ENCODE data around the gene TAL1. TPM values are rescaled to one million over a fixed set of nuclear protein-coding genes. Genes with fewer than 3 reads are reported as not detected.

TAL1 gene
- total RNA-seq, 4 donors from 2014 or later, result 0.34 to 1.7 (median 1.2) TPM

DNA sequence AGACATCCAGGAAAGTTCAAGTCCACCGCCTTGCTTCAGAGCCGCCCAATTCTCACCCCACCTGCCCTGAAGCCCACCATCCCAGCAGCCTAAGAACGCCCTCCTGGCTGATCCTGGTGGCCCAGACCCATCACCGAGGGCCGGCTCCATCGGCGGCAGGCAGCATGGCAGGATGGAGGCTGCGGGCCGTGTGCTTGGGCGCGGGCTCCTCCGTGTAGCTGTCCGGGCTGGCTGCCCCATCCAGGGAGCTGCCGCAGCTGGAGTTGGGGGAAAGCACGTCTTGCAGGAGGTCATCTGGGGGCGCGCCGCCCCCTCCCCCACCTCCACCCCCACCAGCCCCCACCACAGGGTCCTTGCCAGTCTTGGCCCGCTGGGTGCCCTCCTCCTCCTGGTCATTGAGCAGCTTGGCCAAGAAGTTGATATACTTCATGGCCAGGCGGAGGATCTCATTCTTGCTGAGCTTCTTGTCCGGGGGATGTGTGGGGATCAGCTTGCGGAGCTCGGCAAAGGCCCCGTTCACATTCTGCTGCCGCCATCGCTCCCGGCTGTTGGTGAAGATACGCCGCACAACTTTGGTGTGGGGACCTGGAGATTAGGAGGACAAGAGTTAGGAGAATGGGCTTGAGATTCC, 12.3 kb downstream of the TAL1 start:
- no peaks in the 10 kb centered on the region for H3K9me3 ChIP-seq
- no peak overlapping the region for H3K4me3 ChIP-seq
- no peak for DNase-seq (ENCODE audit: low spot score in 2 of 2)
- no peaks in the 10 kb centered on the region for H3K36me3 ChIP-seq
- peaks cover 4% of the 10 kb centered on the region for H3K4me1 ChIP-seq
- H3K27ac ChIP-seq, result no peak overlapping the region
- TF ChIP-seq EP300 (IDR thresholded peaks at IDR 0.05) (no peak), POLR2A (IDR thresholded peaks at IDR 0.05) (no peak), POLR2AphosphoS5 (IDR thresholded peaks at IDR 0.05) (no peak)
- 94% methylated on average over 8 of the region's 29 CpGs for WGBS
- H3K27me3 ChIP-seq, result peaks cover 48% of the 10 kb centered on the region

DNA sequence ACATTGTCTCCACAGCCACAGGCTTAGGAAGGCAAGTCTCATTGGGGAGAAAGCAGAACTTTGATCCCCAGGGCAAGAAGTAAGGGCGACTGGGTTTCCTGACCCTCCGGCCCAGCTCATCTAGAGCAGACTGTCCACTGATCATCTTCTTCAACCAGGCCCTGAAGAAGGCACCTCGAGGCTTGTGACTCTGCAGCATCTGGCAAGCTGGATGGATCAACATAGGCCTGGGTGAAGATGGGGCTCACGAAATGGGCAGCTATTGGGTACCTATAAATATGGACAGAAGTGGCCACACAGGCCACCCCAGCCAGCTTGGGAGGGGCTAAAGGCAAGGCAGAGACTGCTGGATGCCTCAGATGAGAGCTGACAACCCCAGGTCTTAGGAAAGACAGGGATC, 13.0 kb downstream of the TAL1 start:
- 87% methylated on average over 4 of the region's 4 CpGs for whole genome bisulfite sequencing
- DNase-seq (ENCODE audit: low spot score in 2 of 2), result no peak
- H3K9me3 ChIP-seq, result no peaks in the 10 kb centered on the region

DNA sequence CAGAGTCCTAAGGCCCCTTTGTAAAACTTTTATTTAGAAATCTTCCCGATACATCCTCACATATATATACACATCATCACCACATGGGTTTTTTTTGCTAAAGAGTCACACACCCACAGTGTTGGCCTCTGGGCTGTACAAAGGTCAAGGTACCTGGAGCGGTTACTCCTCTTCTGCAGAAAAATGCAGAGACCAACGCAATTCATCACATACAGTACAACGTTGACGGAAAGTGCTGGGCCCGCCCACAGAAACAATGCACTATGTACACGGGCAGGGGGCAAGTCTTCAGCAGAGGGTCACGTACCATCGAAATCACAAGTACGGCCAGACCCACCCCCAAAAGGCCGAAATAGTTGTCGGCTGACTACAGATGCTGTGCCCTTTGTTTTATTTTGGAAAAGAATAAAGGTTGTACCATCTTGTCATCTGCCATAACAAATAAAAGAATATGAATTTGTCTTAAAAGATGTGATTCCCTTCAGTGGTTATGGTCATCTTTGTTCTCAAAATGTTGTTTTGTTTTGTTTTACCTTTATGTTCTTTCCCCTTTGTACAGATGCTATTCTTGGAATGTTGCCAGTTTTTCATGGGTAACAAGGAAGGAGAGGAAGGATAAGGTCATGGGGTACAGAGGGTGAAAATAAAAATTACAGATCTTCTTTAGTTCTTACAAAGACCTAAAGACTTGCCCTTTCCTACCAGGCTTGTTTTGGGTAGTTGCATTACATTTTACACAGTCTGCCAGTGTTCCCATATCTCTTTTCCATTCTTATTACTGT, 15.6 kb downstream of the TAL1 start:
- Histone ChIP-seq H3K4me3 (no peak overlapping the region), H3K4me1 (no peaks in the 10 kb centered on the region), H3K27ac (no peak overlapping the region), H3K27me3 (peaks cover 15% of the 10 kb centered on the region), H3K36me3 (no peaks in the 10 kb centered on the region), H3K9me3 (no peaks in the 10 kb centered on the region)
- WGBS, result 88% methylated on average over 12 of the region's 12 CpGs
- DNase-seq (ENCODE audit: low spot score in 2 of 2), result no peak
- TF ChIP-seq EP300 (IDR thresholded peaks at IDR 0.05), result no peak
- no peak for TF ChIP-seq POLR2AphosphoS5 (IDR thresholded peaks at IDR 0.05)
- no peak for TF ChIP-seq POLR2A (IDR thresholded peaks at IDR 0.05)
- TF ChIP-seq, protein P1, sequence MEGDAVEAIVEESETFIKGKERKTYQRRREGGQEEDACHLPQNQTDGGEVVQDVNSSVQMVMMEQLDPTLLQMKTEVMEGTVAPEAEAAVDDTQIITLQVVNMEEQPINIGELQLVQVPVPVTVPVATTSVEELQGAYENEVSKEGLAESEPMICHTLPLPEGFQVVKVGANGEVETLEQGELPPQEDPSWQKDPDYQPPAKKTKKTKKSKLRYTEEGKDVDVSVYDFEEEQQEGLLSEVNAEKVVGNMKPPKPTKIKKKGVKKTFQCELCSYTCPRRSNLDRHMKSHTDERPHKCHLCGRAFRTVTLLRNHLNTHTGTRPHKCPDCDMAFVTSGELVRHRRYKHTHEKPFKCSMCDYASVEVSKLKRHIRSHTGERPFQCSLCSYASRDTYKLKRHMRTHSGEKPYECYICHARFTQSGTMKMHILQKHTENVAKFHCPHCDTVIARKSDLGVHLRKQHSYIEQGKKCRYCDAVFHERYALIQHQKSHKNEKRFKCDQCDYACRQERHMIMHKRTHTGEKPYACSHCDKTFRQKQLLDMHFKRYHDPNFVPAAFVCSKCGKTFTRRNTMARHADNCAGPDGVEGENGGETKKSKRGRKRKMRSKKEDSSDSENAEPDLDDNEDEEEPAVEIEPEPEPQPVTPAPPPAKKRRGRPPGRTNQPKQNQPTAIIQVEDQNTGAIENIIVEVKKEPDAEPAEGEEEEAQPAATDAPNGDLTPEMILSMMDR (IDR thresholded peaks at IDR 0.05), result no peak

More for the DNA sequence above, 13.0 kb downstream of the TAL1 start:
- peaks cover 41% of the 10 kb centered on the region for H3K27me3 ChIP-seq
- no peak overlapping the region for H3K4me3 ChIP-seq
- H3K27ac ChIP-seq, result no peak overlapping the region
- H3K36me3 ChIP-seq, result no peaks in the 10 kb centered on the region
- no peaks in the 10 kb centered on the region for H3K4me1 ChIP-seq
- TF ChIP-seq POLR2A (IDR thresholded peaks at IDR 0.05) (no peak), EP300 (IDR thresholded peaks at IDR 0.05) (no peak), POLR2AphosphoS5 (IDR thresholded peaks at IDR 0.05) (no peak)
- TF ChIP-seq, protein P1 (IDR thresholded peaks at IDR 0.05), result no peak

DNA sequence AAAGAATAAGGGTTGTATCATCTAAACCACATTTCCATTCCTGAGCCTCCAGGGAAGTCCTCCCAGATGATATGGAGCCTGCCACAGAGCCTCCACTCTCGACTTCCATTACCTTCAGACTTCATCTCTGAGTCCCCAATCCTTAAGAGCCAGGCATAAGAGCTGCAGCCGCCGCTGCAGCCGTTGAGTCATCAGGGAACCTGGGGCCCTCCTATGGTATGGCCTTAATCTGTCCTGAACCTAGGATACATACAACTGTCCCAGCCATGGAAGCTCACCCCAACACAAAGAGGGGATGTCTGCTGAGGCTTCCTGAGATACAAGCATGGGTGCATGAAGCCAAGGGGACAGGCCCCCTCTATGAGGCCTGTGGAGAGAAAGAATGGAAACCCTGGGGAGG, 16.3 kb downstream of the TAL1 start:
- no peak for DNase-seq (ENCODE audit: low spot score in 2 of 2)

DNA sequence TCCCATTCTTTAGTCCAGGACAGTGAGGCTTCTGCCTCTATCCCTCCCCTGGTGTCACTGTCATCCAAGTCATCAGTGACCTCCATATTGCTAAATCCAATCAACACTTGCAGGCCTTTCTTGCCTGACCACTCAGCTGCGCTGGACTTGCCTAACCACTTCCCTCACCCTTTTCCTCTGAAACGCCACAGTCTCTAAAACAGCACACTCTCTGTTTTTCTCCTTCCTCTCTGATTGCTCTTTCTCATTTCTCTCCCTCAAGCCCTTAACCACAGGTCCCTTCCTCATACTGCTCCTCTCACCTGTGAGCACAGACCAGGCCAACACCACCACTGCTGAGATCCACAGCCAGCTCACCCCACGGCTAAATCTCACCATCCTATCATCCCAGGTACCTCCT, 17.5 kb downstream of the TAL1 start:
- Histone ChIP-seq H3K36me3 (no peaks in the 10 kb centered on the region), H3K4me3 (no peak overlapping the region), H3K27me3 (peaks cover 1% of the 10 kb centered on the region), H3K4me1 (no peaks in the 10 kb centered on the region), H3K9me3 (no peaks in the 10 kb centered on the region), H3K27ac (no peak overlapping the region)
- TF ChIP-seq, protein P1 (IDR thresholded peaks at IDR 0.05), result no peak
- TF ChIP-seq EP300 (IDR thresholded peaks at IDR 0.05) (no peak), POLR2A (IDR thresholded peaks at IDR 0.05) (no peak), POLR2AphosphoS5 (IDR thresholded peaks at IDR 0.05) (no peak)
- DNase-seq (ENCODE audit: low spot score in 2 of 2), result no peak
- WGBS, result 80% methylated on average over 3 of the region's 3 CpGs

More for the DNA sequence above, 16.3 kb downstream of the TAL1 start:
- Histone ChIP-seq H3K4me1 (no peaks in the 10 kb centered on the region), H3K4me3 (no peak overlapping the region), H3K27me3 (peaks cover 8% of the 10 kb centered on the region), H3K27ac (no peak overlapping the region), H3K36me3 (no peaks in the 10 kb centered on the region), H3K9me3 (no peaks in the 10 kb centered on the region)
- 89% methylated on average over 4 of the region's 4 CpGs for WGBS
- no peak for TF ChIP-seq POLR2A (IDR thresholded peaks at IDR 0.05)

DNA sequence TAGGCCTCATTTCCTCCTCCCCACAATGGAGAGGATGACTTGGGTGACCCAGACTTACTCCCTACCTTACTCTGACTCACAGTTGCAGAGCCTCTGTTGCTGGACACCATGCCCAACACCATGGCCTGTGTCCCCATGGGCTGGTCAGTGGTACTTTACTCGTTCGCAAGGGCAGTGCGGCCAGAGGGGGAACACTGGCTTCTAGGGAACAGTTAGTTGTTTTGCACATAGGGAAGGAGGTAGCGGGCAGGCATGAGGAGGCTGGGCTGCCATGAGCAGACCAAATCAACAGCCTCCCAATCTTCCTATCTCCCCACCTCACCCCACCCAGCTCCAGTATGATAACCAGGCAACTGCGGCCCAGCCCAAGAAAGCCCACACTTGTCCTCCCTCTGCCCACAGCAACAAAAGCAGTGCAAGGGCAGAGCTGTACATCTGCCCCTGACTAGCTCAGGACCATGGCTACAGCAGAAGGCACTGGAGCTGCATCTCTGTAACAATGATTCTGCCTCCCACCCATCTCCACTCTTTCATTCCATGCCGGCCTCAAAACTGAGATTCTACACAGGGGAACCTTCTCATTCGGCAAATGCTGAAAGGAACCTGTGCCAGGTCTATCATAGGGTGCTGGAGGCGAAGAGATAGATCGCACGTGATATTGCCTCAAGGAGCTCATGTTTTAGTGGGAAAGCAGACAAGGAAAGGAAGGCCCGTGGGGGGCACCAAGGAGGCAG, 18.6 kb downstream of the TAL1 start:
- H3K27ac ChIP-seq, result no peak overlapping the region
- H3K36me3 ChIP-seq, result no peaks in the 10 kb centered on the region
- H3K9me3 ChIP-seq, result no peaks in the 10 kb centered on the region
- 84% methylated on average over 11 of the region's 11 CpGs for WGBS
- peaks cover under 1% of the 10 kb centered on the region for H3K27me3 ChIP-seq
- H3K4me3 ChIP-seq, result no peak overlapping the region
- H3K4me1 ChIP-seq, result no peaks in the 10 kb centered on the region
- no peak for DNase-seq (ENCODE audit: low spot score in 2 of 2)
- TF ChIP-seq, protein P1 (IDR thresholded peaks at IDR 0.05), result no peak
- TF ChIP-seq POLR2AphosphoS5 (IDR thresholded peaks at IDR 0.05) (no peak), POLR2A (IDR thresholded peaks at IDR 0.05) (no peak), EP300 (IDR thresholded peaks at IDR 0.05) (no peak)
